GM21360 (cell line): Measurements from ENCODE around the gene ERC1.

Experiments used
- ATAC-seq: cut with Tn5 transposase; IDR thresholded peaks from one replicate; pipeline ENCODE4 v1.9.1; 2021; ENCODE audit warnings: mild to moderate bottlenecking, moderate library complexity; ENCODE audit not compliant: unreplicated experiment

ERC1 gene

GRCh38 chr12:1377117-1377516 is 386.1 kb downstream of the ERC1 start:
- ATAC-seq = no peak

DNA sequence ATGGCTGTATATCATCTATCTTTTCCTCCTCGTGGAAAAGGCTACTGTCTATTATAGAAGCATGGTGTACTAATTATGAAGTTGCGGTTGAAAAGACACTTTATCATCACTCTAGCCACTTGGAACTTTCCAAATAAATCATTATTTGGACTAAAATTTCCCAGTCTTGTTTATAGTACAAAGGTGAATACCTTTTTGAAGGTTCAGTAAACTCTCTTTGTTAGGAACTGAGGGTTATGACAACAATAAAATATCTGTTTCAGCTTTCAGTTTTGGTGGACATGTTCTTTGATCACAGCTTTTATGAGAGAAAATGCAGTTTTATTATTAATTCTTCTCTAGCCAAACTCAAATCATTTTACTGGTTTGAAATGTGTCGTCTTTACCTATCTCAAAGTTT is 386.7 kb downstream of the ERC1 start:
- ATAC-seq = no peak

GRCh38 chr12:1380171-1380851 is 389.3 kb downstream of the ERC1 start:
- ATAC-seq = no peak

DNA sequence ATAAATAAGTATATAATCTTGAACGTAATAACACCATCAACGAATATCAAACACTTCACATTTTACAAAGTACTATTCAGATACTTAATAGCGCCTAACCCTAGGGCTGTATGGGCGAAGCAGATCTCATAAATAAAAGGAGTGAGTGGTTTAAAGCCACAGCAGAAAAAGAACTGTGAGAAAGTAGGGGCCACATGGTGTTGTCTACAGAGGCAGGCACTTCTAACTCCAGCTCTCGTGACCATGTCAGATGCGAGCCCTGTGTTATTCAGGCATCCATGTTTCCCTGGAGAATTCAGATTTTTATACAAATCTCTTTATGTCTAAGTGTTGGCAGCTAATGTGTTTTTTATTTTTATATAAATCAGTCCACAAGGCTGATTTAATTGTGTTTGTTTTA is 391.1 kb downstream of the ERC1 start:
- no peak for ATAC-seq

DNA sequence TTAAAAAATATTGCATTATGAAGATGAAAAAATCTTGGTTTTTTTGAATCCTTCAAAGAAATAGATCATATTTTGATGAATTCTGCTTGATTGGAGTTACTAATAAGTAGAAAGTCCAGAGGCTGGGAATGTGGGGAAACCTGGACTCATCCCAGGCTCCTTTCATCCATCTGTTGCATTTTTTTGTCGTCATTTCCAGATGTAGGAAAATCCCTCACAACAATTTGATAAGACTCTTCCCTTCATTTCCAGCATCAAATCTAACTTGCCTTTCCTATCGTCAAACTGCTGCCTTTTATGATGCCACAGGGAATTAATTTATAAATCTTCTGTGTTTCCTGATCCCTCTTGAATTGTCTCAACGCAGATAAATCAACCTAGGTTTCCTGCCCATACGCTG is 391.8 kb downstream of the ERC1 start:
- ATAC-seq = no peak

DNA sequence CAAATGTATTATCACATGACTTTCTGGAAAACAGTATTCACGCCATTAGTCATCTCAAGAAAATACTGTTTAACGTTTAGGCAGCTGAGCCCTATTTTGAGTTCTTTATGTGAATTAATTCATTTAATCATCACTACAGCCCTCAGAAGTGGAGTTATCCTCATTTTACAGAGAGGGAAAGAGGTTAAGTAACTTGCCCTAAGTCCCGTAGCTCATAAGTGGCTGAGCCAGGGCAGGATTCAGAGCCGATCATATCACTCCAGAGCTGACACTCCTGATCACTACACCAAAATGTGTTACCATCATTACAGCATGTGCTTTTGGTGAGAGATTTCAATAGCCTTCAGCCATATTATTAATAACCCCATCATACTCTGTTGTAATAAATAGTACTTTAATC is 392.7 kb downstream of the ERC1 start:
- no peak for ATAC-seq

DNA sequence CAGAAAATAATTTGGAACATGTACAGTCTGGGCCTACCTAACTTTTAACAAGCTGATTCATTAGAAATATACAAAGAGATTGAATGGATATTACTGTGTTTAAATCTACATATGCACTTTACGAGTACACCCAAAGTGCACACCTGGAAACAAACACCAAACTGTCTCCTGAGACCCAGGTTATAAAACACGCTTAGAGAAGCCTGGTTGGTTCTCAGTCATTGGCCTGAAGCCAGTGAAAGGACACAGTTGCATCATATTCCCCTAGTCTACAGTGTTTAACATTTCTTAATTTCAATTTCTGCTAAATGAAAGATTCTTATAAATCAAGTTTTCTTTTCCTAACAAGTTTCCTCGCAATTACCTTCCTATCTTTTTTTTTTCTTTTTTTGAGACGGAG is 393.9 kb downstream of the ERC1 start:
- ATAC-seq = no peak

GRCh38 chr12:1391722-1392121 is 400.7 kb downstream of the ERC1 start:
- no peak for ATAC-seq

DNA sequence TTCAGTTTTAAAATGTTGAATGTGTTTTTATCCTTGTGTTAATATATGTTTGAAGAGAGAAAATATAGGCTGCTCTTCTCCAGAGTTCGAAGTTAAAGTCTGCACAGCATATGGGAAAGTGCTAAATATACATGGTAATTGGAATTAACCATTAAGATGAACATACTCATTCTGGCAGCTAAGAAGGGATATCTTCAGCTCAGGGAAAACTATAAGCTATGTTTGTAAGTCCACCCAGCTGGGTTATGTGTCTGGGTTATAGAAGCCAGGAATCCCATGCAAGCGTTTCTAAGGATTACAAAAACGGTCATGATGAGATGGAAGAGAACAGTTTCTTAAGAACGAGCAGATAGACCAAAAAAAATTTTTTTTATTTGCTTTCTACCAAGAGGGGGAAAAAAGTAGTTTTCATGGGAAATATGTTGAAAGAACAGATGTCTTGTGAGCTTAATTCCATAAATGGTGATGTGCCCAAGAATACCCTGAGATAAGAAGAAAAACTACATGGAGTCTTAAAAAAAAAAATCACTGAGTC is 404.5 kb downstream of the ERC1 start:
- no peak for ATAC-seq

GRCh38 chr12:1398673-1399072 is 407.6 kb downstream of the ERC1 start:
- ATAC-seq = no peak

DNA sequence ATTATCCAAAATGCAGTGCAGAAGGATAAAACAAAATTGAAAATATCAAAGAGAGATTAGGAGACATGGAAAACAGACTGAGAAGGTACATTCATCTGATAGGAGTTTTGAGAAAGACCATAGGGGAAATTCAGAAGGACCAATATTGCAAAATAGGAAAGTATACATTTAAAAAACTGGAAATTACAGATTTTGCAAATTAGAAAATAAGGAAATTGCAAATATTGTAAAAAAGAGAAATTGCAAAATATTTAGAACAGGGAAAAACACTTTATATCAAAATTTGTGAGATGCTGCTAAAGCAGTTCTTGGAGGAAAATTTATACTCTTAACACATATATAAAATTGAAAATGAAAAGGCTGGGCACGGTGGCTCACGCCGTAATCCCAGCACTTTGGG is 410.9 kb downstream of the ERC1 start:
- ATAC-seq = no peak

DNA sequence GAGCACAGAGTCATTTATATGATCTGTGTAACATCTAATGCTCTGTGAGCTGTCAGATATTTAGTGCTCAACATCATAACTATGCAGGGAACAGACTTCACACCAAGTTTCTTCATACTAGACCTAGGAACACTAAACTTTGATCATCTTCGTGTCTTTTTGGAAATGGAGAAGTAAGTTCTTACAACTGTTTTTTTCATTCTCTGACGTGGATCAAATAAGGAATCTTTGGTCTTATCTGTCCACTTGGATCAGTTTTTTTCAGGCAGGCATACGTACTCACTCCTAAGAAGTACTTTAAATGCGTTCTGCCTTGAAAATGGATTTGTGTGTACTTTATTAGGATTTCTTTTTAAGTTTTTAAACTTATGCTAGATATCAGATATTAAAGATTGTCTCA is 412.4 kb downstream of the ERC1 start:
- ATAC-seq = no peak

GRCh38 chr12:1405619-1406018 is 414.6 kb downstream of the ERC1 start:
- no peak for ATAC-seq

DNA sequence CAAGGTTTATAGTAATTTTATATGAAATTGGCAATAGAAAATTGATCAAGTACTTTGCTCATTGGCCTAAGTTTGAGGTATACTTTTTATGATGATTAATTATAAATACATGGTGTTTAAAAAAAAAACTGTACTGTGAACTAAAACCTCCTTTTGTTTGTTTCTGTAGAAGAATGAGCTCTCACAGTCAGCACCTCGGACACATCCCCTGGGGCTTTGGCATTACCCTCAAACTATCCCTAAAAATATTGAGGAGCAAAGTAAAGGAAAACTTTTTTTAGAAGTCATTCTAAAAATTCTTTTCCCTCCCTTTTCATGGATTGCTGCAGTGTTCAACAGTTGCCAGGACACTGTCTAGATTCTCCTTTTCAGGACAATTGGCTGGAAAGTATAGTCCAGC is 419.8 kb downstream of the ERC1 start:
- ATAC-seq = no peak

DNA sequence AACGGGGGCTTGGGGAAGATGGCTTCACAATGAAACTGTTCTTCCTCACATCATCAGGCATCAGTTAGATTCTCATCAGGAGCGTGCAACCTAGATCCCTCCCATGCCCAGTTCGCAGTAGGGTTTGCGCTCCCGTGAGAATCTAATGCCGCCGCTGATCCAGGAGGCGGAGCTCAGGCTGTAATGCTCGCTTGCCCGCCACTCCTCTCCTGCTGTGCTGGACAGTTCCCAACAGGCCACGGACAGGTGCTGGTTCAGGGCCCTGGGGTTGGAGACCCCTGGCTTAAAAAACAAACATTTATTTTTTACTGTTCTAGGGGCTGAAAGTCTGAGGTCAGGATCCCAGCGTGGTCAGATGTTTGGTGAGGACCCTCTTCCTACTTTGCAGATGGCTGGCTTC is 422.9 kb downstream of the ERC1 start:
- ATAC-seq = no peak

GRCh38 chr12:1418144-1418543 is 427.1 kb downstream of the ERC1 start:
- ATAC-seq = no peak

DNA sequence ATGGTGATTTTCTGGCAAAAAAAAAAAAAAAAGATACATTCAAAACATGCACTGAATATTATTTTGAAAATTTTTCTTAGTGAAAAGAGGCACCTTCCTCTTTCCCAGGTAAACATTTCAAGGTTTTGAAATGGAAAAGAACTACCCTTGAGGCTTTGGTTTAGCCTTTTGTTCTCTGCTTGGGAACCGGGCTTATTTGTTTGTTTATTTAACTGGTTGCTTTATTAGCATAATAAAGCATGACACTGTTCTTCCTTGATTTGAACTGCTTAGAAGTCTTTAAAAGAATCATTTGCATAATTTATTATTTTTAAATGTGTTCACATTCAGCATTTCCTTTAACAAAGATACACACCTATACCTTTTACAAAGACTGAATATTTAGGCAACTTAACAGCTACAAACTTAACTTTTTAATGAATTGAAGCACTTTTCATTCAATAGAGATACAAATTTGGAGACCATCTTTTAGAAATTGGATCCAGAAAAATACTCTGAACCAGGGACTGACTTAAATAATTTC is 428.9 kb downstream of the ERC1 start:
- ATAC-seq = no peak

DNA sequence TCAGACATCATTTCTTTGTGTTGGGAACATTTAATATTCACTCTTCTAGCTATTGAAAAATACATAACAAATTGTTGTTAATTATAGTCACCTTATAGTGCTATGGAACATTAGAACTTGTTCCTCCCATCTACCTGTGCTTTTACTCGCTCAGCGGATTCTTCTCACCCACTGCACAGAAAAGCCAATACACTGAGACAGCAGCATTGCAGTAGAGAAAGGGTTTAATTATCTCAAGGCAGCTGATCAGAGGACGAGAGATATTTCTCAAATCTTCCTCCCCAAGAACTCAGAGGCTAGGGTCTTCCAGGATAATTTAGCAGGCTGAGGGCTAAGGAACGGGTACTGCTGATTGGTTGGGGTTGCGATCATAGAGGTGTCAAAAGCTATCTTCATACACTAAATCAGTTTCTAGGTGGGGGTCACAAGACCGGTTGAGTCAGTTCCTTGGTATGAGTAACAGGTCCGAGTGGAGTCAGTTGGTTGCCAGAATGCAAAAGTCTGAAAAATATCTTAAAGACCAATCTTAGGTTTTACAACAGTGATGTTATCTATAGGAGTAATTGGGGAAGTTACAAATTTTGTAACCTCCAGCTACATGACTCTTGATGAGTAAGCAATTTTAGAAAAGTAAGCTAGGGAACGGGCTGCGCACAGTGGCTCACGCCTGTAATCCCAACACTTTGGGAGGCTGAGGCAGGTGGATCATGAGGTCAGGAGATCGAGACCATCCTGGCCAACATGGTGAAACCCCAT is 430.2 kb downstream of the ERC1 start:
- ATAC-seq = no peak

DNA sequence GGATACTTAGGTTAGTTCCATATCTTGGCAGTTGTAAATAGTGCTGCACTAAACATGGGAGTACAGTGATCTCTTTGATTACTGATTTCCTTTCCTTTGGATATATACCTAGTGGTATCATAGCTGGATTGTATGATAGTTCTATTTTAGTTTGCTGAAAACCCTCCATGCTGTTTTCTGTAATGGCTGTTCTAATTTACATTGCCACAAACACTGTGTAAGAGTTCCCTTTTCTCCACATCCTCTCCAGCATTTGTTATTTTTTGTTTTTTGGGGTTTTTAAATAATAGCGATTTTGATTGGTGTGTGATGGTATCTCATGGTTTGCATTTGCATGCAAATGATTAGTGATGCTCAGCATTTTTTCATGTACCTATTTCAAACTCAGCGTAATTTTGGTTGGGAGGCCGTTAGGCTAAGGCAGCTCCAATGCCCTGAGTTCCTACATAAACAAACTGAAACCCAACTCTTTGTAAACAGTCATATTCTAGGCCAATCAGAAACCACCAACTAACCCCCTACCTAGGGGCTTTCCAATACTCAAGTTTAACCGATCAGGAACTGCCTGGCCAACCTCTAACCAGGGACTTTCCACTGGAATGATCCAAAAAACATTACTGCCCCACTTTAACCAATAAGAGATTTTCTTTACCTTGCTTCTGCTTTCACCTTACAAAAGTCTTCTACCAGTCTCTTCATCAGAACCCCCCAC is 431.7 kb downstream of the ERC1 start:
- no peak for ATAC-seq

GRCh38 chr12:1424674-1425395 is 433.8 kb downstream of the ERC1 start:
- ATAC-seq = no peak

GRCh38 chr12:1425396-1425729 is 434.3 kb downstream of the ERC1 start:
- no peak for ATAC-seq
